ENCODE measurements around the gene COQ8A. TPM values are rescaled to one million over a fixed set of nuclear protein-coding genes. Genes with fewer than 3 reads are reported as not detected.

COQ8A gene
- total RNA-seq, 1 donor from 2014 or later = 16.0 TPM

DNA sequence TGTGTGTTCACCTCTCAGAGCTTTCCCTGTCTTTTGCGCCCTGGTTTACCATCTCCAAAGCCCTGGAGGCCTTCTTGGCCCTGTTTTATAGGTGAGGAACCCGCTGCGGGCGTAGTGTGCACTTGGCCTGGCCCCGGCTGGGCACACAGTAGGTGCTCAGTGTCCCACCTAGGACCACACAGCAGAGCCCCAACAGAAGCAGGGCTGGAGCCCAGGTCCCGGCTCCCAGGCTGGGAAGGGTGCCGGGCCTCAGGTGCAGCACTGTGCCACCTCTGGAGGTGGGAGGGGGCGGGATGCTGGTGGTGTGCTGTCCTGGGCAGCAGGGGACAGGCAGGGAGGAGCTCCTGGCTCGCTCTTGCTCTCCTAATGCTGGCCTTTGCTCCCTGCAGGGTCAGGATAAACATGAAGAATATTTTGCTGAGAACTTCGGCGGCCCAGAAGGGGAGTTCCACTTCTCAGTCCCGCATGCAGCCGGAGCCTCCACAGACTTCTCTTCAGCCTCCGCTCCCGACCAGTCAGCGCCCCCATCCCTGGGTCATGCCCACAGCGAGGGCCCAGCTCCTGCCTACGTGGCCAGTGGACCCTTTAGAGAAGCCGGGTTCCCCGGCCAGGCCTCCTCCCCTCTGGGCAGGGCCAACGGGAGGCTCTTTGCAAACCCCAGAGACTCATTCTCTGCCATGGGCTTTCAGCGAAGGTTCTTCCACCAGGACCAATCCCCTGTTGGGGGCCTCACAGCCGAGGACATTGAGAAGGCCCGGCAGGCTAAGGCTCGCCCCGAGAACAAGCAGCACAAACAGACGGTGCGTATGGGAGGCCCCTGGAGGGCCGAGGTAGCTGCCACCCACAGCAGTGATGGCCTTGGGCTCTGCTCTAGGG lies 24.8 kb downstream of the COQ8A start:
- H3K27ac Mint-ChIP-seq (ENCODE audit: unreplicated experiment) = no peak overlapping the region
- TF ChIP-seq, protein P1, sequence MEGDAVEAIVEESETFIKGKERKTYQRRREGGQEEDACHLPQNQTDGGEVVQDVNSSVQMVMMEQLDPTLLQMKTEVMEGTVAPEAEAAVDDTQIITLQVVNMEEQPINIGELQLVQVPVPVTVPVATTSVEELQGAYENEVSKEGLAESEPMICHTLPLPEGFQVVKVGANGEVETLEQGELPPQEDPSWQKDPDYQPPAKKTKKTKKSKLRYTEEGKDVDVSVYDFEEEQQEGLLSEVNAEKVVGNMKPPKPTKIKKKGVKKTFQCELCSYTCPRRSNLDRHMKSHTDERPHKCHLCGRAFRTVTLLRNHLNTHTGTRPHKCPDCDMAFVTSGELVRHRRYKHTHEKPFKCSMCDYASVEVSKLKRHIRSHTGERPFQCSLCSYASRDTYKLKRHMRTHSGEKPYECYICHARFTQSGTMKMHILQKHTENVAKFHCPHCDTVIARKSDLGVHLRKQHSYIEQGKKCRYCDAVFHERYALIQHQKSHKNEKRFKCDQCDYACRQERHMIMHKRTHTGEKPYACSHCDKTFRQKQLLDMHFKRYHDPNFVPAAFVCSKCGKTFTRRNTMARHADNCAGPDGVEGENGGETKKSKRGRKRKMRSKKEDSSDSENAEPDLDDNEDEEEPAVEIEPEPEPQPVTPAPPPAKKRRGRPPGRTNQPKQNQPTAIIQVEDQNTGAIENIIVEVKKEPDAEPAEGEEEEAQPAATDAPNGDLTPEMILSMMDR (IDR thresholded peaks at IDR 0.05) = no peak
- no peaks in the 10 kb centered on the region for H3K27me3 Mint-ChIP-seq (ENCODE audit: unreplicated experiment)
- H3K4me1 Mint-ChIP-seq (ENCODE audit: unreplicated experiment) = no peaks in the 10 kb centered on the region
- no peak overlapping the region for H3K4me3 Mint-ChIP-seq (ENCODE audit: unreplicated experiment)
- no peak for DNase-seq (ENCODE audit: extremely low spot score, unreplicated experiment)
- peaks cover 5% of the 10 kb centered on the region for H3K36me3 Mint-ChIP-seq (ENCODE audit: unreplicated experiment)
- H3K9me3 Mint-ChIP-seq (ENCODE audit: unreplicated experiment) = no peaks in the 10 kb centered on the region

GRCh38 chr1:226965581-226966440 lies 25.7 kb downstream of the COQ8A start:
- DNase-seq (ENCODE audit: extremely low spot score, unreplicated experiment) = no peak
- TF ChIP-seq, protein P1 (IDR thresholded peaks at IDR 0.05) = no peak
- no peaks in the 10 kb centered on the region for H3K4me1 Mint-ChIP-seq (ENCODE audit: unreplicated experiment)
- peaks cover 5% of the 10 kb centered on the region for H3K36me3 Mint-ChIP-seq (ENCODE audit: unreplicated experiment)
- H3K27me3 Mint-ChIP-seq (ENCODE audit: unreplicated experiment) = no peaks in the 10 kb centered on the region
- H3K27ac Mint-ChIP-seq (ENCODE audit: unreplicated experiment) = no peak overlapping the region
- no peaks in the 10 kb centered on the region for H3K9me3 Mint-ChIP-seq (ENCODE audit: unreplicated experiment)
- H3K4me3 Mint-ChIP-seq (ENCODE audit: unreplicated experiment) = no peak overlapping the region

- Mint-ChIP-seq H3K4me3 (ENCODE audit: unreplicated experiment) (no peak overlapping the region), H3K36me3 (ENCODE audit: unreplicated experiment) (peaks cover 8% of the 10 kb centered on the region), H3K27ac (ENCODE audit: unreplicated experiment) (no peak overlapping the region), H3K4me1 (ENCODE audit: unreplicated experiment) (no peaks in the 10 kb centered on the region), H3K27me3 (ENCODE audit: unreplicated experiment) (no peaks in the 10 kb centered on the region), H3K9me3 (ENCODE audit: unreplicated experiment) (peaks cover 2% of the 10 kb centered on the region)
- TF ChIP-seq, protein P1 (IDR thresholded peaks at IDR 0.05) = no peak
- DNase-seq (ENCODE audit: extremely low spot score, unreplicated experiment) = no peak
Observed at GRCh38 chr1:226966683-226967082, 26.6 kb downstream of the COQ8A start.

- Mint-ChIP-seq H3K9me3 (ENCODE audit: unreplicated experiment) (peaks cover 7% of the 10 kb centered on the region), H3K27ac (ENCODE audit: unreplicated experiment) (no peak overlapping the region), H3K27me3 (ENCODE audit: unreplicated experiment) (no peaks in the 10 kb centered on the region), H3K36me3 (ENCODE audit: unreplicated experiment) (peaks cover 14% of the 10 kb centered on the region), H3K4me3 (ENCODE audit: unreplicated experiment) (no peak overlapping the region), H3K4me1 (ENCODE audit: unreplicated experiment) (no peaks in the 10 kb centered on the region)
- no peak for DNase-seq (ENCODE audit: extremely low spot score, unreplicated experiment)
- TF ChIP-seq, protein P1 (IDR thresholded peaks at IDR 0.05) = no peak
Observed at GRCh38 chr1:226967665-226968064, 27.6 kb downstream of the COQ8A start.

GRCh38 chr1:226971765-226972164 lies 31.7 kb downstream of the COQ8A start:
- no peaks in the 10 kb centered on the region for H3K27me3 Mint-ChIP-seq (ENCODE audit: unreplicated experiment)
- H3K4me3 Mint-ChIP-seq (ENCODE audit: unreplicated experiment) = no peak overlapping the region
- H3K36me3 Mint-ChIP-seq (ENCODE audit: unreplicated experiment) = peaks cover 11% of the 10 kb centered on the region
- no peak overlapping the region for H3K27ac Mint-ChIP-seq (ENCODE audit: unreplicated experiment)
- H3K4me1 Mint-ChIP-seq (ENCODE audit: unreplicated experiment) = peaks cover 25% of the 10 kb centered on the region
- TF ChIP-seq, protein P1 (IDR thresholded peaks at IDR 0.05) = no peak
- H3K9me3 Mint-ChIP-seq (ENCODE audit: unreplicated experiment) = peaks cover 7% of the 10 kb centered on the region
- DNase-seq (ENCODE audit: extremely low spot score, unreplicated experiment) = no peak

Measured in osteocyte (in vitro differentiated cells).